HepG2 (cell line): ENCODE results near the gene FAM110D. TPM values are rescaled to one million over a fixed set of nuclear protein-coding genes. Genes with fewer than 3 reads are reported as not detected.

Experiments used
- BRF2 ChIP-seq: sonication (generic); formaldehyde crosslinking; IDR thresholded peaks from 2 replicates; pipeline ENCODE4 v1.8.1; 2022; ENCODE audit warnings: mild to moderate bottlenecking, missing genetic modification reagents
- ELK4 ChIP-seq: sonication (generic); formaldehyde crosslinking; IDR thresholded peaks from 2 replicates; pipeline ENCODE4 v1.9.0; 2021; ENCODE audit warnings: missing genetic modification reagents, borderline replicate concordance
- HOXA9 ChIP-seq: sonication (generic); formaldehyde crosslinking; IDR thresholded peaks from 2 replicates; pipeline ENCODE4 v1.8.1; 2022; ENCODE audit warnings: missing genetic modification reagents, mild to moderate bottlenecking, moderate library complexity, borderline replicate concordance
- MAZ ChIP-seq, 2 experiments: sonication (generic) in 1 of 2; formaldehyde crosslinking in 1 of 2; IDR thresholded peaks; 2 replicates each; pipeline versions ENCODE4 v1.5.0 to v1.6.1; 2012 to 2020; ENCODE audit warnings: low read depth in 2 of 2, mild to moderate bottlenecking in 2 of 2, borderline replicate concordance in 1 of 2, improper control_type of control experiment in 1 of 2, low read length in 1 of 2, missing genetic modification reagents in 1 of 2, moderate library complexity in 1 of 2
- PHF5A ChIP-seq: IDR thresholded peaks from one replicate; pipeline ENCODE4 v1.6.1; 2018; ENCODE audit warnings: low read depth, missing genetic modification reagents; ENCODE audit not compliant: unreplicated experiment
- PHF8 ChIP-seq: sonication (generic); formaldehyde crosslinking; IDR thresholded peaks from 2 replicates; pipeline ENCODE4 v1.5.0; 2020; ENCODE audit warnings: missing genetic modification reagents
- RBM39 ChIP-seq: fragments of 200-400 bp; formaldehyde crosslinking; IDR thresholded peaks from one replicate; pipeline ENCODE4 v1.6.1; 2018; ENCODE audit warnings: antibody characterized with exemption, mild to moderate bottlenecking, low read depth, low read length; ENCODE audit not compliant: poor library complexity, severe bottlenecking
- SETDB1 ChIP-seq: sonication (generic); formaldehyde crosslinking; IDR thresholded peaks from 2 replicates; pipeline ENCODE4 v1.5.1; 2020; ENCODE audit warnings: missing genetic modification reagents, mild to moderate bottlenecking, borderline replicate concordance
- ZBTB2 ChIP-seq: sonication (generic); formaldehyde crosslinking; IDR thresholded peaks from 2 replicates; pipeline ENCODE4 v1.8.0; 2022; ENCODE audit warnings: low read depth, missing genetic modification reagents
- ZNF546 ChIP-seq: sonication (generic); formaldehyde crosslinking; conservative IDR thresholded peaks from 2 replicates; pipeline ENCODE4 v1.8.1; 2023; ENCODE audit warnings: mild to moderate bottlenecking, missing genetic modification reagents
- ZNF687 ChIP-seq: sonication (generic); formaldehyde crosslinking; IDR thresholded peaks from 2 replicates; pipeline ENCODE4 v1.5.1; 2020; ENCODE audit warnings: mild to moderate bottlenecking, missing genetic modification reagents, moderate library complexity
- ZNF773 ChIP-seq: sonication (generic); formaldehyde crosslinking; IDR thresholded peaks from 2 replicates; pipeline ENCODE4 v1.4.0; 2020; ENCODE audit warnings: missing genetic modification reagents, borderline replicate concordance
- polyA plus RNA-seq, 8 experiments: library from polyadenylated mRNA; depleted of rRNA in 3 of 8; stranded (reverse) in 7 of 8; unstranded in 1 of 8; fragments of >200 nt; fragmentation: Illumina TruSeq in 4 of 8; extraction: Trizol in 4 of 8; gene quantifications; 2 replicates each; pipeline versions ENCODE4 v1.2.1 to v1.2.3, GENCODE V29; 2011 to 2016; ENCODE audit warnings: low read depth in 4 of 8, missing spikeins in 1 of 8, mixed read lengths in 1 of 8; ENCODE audit not compliant: insufficient read depth in 1 of 8
- total RNA-seq, 5 experiments: library from RNA; depleted of rRNA; stranded (reverse); fragments of >200 nt; fragmentation: Illumina TruSeq; extraction: Trizol; gene quantifications; 2 replicates each; pipeline ENCODE4 v1.2.3, GENCODE V29; 2016; ENCODE audit warnings: low read depth in 1 of 5
- TF ChIP-seq, protein P1 (sequence below): sonication (generic); formaldehyde crosslinking; IDR thresholded peaks from 2 replicates; pipeline ENCODE4 v1.9.0; 2022; ENCODE audit warnings: missing genetic modification reagents, mild to moderate bottlenecking, borderline replicate concordance
- TF ChIP-seq, protein P2 (sequence below): IDR thresholded peaks from 2 replicates; pipeline ENCODE4 v1.6.1; 2012; ENCODE audit warnings: inconsistent platforms
- TF ChIP-seq, protein P3 (sequence below): sonication (generic); formaldehyde crosslinking; IDR thresholded peaks from 2 replicates; pipeline ENCODE4 v1.4.0; 2020; ENCODE audit warnings: missing genetic modification reagents

The FAM110D gene
- total and polyA plus RNA-seq, 2 of the 13 experiments (the other 11 are each of a cell fraction or from before 2014, with no cell fraction given) = not detected

- TF ChIP-seq BRF2 (CRISPR knock-in tag) = no peak
- no peak for TF ChIP-seq PHF5A (CRISPR knock-in tag)
- TF ChIP-seq HOXA9 (CRISPR knock-in tag) = no peak
- TF ChIP-seq RBM39 = no peak
- TF ChIP-seq ZNF773 = no peak
- TF ChIP-seq ZNF687 (CRISPR knock-in tag) = peak; percentile 57
- no peak for TF ChIP-seq ZNF546 (CRISPR knock-in tag)
- no peak for TF ChIP-seq ELK4 (CRISPR knock-in tag)
- TF ChIP-seq, protein P1, sequence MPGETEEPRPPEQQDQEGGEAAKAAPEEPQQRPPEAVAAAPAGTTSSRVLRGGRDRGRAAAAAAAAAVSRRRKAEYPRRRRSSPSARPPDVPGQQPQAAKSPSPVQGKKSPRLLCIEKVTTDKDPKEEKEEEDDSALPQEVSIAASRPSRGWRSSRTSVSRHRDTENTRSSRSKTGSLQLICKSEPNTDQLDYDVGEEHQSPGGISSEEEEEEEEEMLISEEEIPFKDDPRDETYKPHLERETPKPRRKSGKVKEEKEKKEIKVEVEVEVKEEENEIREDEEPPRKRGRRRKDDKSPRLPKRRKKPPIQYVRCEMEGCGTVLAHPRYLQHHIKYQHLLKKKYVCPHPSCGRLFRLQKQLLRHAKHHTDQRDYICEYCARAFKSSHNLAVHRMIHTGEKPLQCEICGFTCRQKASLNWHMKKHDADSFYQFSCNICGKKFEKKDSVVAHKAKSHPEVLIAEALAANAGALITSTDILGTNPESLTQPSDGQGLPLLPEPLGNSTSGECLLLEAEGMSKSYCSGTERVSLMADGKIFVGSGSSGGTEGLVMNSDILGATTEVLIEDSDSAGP (CRISPR knock-in tag) = peak; percentile 40; the same call in 1 of the 2 replicates
- no peak for TF ChIP-seq SETDB1
- peak; percentile 25; the same call in 1 of the 2 replicates for TF ChIP-seq PHF8 (CRISPR knock-in tag)
- TF ChIP-seq, protein P2, sequence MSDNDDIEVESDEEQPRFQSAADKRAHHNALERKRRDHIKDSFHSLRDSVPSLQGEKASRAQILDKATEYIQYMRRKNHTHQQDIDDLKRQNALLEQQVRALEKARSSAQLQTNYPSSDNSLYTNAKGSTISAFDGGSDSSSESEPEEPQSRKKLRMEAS = peak; percentile 58; the same call in 1 of the 2 replicates
- TF ChIP-seq MAZ (IDR thresholded peaks at IDR 0.05; ENCODE audit: borderline replicate concordance, low read depth, low read length) = no peak
- peak; percentile 65; the same call in 1 of the 2 replicates for TF ChIP-seq MAZ (CRISPR knock-in tag; IDR thresholded peaks at IDR 0.05; ENCODE audit: low read depth)
- peak; percentile 27; the same call in 1 of the 2 replicates for TF ChIP-seq ZBTB2 (CRISPR knock-in tag)
- TF ChIP-seq, protein P3, sequence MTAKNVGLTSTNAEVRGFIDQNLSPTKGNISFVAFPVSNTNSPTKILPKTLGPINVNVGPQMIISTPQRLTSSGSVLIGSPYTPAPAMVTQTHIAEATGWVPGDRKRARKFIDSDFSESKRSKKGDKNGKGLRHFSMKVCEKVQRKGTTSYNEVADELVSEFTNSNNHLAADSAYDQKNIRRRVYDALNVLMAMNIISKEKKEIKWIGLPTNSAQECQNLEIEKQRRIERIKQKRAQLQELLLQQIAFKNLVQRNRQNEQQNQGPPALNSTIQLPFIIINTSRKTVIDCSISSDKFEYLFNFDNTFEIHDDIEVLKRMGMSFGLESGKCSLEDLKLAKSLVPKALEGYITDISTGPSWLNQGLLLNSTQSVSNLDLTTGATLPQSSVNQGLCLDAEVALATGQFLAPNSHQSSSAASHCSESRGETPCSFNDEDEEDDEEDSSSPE (CRISPR knock-in tag) = no peak
Observed at GRCh38 chr1:26164036-26164860, 5.4 kb downstream of the FAM110D start (continued).
